Measurements from ENCODE around the gene IGHMBP2.

Gene IGHMBP2

DNA sequence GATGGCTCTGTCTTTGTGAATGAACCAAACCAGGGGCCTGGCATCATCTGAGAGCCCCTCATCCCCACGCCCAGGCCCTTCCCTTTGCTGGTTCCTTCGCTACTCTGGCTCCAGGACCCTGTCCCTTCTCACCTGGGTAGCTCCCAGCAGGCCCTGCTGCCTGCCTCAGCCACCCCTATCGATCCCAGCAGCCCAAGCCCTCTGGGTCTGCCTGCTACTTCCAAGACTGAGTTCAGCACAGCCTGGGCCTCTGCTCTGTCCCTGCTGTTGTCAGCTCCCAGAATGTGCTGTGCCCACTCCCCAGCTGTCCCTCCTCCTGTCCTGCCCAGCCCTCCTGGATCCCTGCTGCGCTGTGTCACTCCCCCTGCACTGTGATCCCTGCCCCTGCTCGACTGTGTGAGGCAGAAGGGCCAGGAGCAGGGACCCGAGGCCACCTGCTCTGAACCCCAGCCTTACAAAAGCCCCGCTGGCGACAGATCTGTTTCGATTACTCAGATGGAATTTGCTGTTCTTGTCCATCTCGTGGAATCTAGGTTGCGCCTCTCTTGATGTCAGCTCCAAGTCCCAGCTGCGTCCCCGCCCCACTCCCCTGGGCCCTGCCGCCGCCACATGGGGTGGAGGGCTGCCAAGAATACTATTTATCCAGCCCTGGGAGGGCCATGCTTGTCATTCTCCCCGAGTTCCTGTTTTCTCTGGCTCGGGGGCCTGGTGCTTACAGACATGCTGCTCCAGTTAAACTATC, 13.0 kb upstream of the IGHMBP2 start:
- no peak for DNase-seq (ENCODE audit: low read depth in 2 of 2)

DNA sequence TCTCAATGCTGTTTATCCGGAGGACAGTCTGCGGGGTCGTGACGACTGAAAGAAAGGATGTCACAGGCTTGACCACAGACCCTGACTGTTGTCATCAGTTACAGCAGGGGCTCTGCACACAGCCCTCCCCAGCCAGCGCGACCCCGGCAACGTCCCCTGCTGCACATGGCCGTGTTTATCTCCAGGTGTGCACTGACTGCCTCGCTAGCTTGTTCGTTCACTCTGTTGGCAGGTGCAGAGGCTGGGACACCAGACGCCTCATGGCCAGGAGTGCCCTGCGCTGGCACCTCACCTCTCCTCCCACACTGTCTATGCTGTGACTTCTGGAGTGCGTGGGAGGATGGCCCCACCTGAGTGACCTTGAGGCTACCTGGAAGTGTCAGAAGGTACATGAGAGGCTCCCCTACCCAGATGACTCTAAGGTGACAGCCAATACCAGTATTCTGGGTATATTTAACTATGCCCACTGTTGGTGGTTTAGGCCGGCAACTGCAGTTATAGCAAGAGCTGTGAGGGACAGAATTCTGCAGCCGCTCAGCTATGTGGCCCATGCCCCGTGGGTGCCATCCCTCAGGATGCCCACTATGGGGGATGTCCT, 12.2 kb upstream of the IGHMBP2 start:
- DNase-seq (ENCODE audit: low read depth in 2 of 2): no peak

DNA sequence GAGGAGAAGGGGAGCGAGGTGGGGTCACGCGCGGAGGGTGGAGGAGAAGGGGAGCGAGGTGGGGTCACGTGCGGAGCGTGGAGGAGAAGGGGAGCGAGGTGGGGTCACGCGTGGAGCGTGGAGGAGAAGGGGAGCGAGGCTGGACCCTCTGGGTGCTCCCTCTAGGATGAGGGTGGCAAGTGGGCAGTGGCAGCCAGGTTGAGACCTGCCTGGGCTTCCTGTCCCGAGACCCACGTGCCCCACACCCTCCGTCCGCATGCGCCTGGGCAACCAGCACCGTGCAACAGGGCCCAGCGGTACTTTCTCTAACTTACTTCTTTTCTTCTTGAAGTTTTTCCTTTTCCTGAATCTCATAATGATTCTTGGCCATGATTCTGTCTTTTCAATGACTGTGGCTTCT, 11.1 kb upstream of the IGHMBP2 start:
- no peak for DNase-seq (ENCODE audit: low read depth in 2 of 2)

GRCh38 chr11:68893282-68893681, 10.4 kb upstream of the IGHMBP2 start:
- no peak for DNase-seq (ENCODE audit: low read depth in 2 of 2)

- DNase-seq (ENCODE audit: low read depth in 2 of 2): no peak
Measured at GRCh38 chr11:68896171-68896959, 7.3 kb upstream of the IGHMBP2 start.

GRCh38 chr11:68897441-68897840, 6.2 kb upstream of the IGHMBP2 start:
- no peak for DNase-seq (ENCODE audit: low read depth in 2 of 2)

GRCh38 chr11:68900835-68901381, 2.8 kb upstream of the IGHMBP2 start:
- no peak for DNase-seq (ENCODE audit: low read depth in 2 of 2)

DNA sequence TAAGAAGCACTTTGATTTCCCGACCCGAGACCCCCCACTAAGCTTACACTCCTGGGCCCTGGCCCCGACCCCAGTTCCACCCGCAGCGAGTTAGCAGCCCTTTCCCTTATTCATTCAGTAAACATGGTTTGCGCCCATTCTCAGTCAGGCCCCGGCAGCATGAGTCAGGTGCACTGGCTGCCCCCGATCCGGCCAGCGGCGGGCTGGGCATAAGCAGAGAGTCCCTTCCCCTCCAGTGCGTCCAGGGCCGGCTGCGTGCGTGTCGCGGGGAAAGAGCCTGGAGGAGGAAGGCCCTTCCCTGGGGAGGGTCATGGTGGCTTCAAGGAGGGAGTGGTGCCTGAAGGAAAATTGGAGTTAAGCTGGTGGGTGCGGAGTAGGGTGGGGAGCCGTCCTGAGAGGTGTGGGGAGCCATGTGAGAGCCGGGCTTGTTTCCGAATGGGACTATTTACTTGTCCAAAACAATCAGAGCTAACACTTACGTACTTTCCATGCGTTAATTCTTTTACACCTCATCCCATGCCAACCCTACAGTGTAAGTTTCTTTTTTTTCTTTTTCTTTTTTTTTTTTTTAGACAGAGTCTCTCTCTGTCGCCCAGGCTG, 657 bp downstream of the IGHMBP2 start:
- DNase-seq (ENCODE audit: low read depth in 2 of 2): no peak

- DNase-seq (ENCODE audit: low read depth in 2 of 2): no peak
Measured at GRCh38 chr11:68905421-68906360, 2.0 kb downstream of the IGHMBP2 start.

DNA sequence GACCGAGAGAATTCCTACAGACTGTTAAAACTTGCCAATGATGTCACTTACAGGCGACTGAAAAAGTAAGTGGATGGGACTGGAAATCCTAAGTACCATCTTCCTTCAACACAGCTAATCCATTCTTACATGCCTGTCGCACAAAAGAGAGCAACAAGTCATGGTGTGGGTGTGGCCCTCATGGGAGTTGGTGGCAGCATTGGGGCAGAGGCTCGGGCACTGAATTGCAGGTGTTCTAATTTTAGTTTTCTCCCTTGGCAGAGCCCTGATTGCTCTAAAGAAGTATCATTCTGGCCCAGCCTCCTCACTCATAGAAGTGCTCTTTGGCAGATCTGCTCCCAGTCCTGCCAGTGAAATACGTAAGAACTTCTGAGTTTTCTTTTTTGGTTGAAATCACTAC, 4.6 kb downstream of the IGHMBP2 start:
- no peak for DNase-seq (ENCODE audit: low read depth in 2 of 2)

DNA sequence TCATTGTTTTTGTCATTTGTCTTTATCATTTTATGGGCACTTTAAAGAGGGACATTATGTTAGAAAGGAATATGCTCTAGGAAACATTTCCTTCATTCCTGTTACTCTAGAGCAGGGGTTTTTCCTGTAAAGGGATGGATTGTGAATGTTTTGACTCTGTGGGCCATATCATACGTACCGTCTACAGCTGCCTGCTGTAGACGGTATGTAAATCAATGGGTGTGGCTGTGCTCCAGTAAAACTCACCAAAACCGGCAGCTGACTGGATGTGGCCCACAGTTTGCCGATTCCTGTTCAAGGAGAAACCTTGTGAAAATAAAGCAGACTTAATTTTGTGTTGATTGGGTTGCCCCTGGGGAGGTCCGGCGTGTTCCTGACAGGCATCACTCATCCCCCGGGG, 7.3 kb downstream of the IGHMBP2 start:
- no peak for DNase-seq (ENCODE audit: low read depth in 2 of 2)

- DNase-seq (ENCODE audit: low read depth in 2 of 2): no peak
Measured at GRCh38 chr11:68911731-68912130, 8.0 kb downstream of the IGHMBP2 start.

DNA sequence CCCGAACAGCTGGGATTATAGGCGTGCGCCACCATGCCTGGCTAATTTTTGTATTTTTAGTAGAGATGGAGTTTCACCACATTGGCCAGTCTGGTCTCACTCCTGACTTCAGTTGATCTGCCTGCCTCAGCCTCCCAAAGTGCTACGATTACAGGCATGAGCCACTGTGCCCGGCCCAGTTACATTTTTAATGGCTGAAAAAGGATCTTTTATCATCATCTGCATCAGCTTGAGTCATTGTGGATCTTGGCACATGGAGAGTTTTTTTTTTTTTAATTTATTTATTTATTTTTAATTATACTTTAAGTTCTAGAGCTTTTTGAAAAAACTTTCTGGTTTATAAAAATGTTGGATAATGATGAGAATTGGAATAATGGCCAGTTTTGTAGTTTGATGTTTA, 8.6 kb downstream of the IGHMBP2 start:
- no peak for DNase-seq (ENCODE audit: low read depth in 2 of 2)

DNA sequence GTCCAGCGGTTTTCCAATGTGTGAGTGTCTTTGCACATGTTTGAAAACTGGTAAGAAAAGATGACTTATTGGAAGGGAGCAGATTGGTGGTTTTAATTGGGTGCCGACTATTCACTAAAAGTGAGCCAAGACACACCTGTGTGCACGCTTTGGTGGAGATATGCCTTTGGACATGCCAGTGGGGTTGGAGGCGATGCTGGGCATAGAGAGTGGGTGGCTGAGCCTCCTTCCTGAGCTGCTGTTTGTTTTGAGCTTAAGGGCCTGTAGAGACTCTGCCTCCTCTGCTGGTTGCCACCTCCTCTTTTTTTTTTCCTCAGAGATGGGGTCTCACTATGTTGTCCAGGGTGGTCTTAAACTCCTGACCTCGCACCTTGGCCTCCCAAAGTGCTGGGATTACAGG, 9.5 kb downstream of the IGHMBP2 start:
- DNase-seq (ENCODE audit: low read depth in 2 of 2): no peak

GRCh38 chr11:68914761-68915160, 11.1 kb downstream of the IGHMBP2 start:
- no peak for DNase-seq (ENCODE audit: low read depth in 2 of 2)

DNA sequence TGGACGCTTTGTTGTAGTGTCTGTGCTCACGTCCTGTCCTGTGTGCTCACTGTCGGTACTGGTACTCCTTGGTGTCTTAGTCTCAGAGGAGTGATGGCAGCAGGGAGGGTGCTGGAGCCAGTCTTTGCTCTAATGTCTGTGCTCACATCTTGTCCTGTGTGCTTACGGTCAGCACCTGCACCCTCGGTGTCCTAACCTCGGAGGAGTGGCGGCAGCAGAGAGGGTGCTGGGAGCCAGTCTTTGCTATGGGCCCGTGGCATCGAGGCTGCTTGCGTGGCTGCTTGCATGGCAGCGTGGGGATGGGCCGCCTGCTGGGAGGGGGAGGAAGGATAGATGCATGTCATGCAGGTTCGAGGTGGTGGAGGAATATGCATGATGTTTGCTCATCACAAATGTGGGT, 12.7 kb downstream of the IGHMBP2 start:
- no peak for DNase-seq (ENCODE audit: low read depth in 2 of 2)

GRCh38 chr11:68923614-68924013, 19.9 kb downstream of the IGHMBP2 start:
- no peak for DNase-seq (ENCODE audit: low read depth in 2 of 2)

DNA sequence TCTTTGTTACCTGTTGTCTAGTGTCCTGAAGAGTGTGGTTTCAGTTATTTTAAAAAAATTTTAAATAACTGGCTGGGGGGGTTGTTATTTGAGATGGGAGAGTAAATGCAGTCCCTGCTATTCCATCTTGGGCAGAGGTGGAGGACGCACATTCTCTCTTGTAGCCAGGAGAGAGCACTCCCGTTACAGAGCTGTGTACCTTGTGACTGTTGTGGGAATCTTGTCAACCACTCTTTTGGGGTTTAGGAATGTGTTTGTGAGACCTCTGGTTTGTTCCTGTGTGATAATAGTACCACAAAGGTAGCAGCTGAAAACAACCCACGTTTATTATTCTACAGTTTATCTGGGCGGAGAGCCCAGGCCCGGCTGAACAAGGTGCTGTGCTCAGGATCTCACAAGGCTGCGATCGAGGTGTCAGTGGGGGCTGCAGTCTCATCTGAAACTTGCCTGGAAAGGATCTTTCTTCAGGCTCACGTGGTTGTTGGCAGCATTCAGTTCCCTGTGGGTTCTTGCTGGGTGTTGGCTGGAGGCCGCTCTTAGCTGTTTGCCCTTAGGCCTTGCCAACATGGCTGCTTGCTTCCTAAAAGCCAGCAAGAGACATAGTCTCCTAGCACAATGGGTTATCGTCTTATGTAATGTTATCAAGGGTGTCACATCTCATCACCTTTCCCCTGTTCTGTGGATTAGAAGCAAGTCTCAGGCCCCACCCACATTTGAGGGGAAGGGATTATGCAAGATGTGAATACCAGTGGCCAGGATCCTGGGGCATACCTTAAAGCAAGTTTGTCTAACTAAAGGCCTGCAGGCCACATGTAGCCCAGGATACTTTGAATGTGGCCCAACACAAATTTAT, 20.6 kb downstream of the IGHMBP2 start:
- no peak for DNase-seq (ENCODE audit: low read depth in 2 of 2)

DNA sequence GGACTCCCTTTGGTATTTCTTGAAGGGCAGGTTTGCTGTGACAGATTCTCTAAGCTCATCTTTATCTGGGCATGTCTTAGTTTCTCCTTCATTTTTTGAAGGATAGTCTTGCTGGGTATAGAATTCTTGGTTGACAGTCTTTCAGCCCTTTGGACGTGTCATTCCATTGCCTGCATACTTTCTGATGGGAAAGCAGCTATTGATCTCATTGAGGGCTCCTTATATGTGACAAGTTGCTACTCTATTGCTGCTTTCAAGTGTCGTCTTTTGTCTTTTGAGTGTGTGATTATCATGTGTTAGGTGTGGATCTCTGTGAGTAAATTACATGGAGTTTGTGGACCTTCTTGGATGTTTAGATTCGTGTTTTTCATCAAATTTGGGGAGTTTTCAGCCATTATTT, 21.9 kb downstream of the IGHMBP2 start:
- DNase-seq (ENCODE audit: low read depth in 2 of 2): no peak

Measured in stimulated activated CD8-positive, alpha-beta memory T cell treated with anti-CD3 and anti-CD28 coated beads, Interleukin-15, amount 100 ng/mL, for 4 hours (primary cell).